GM18520 (cell line): ENCODE measurements around the gene FILIP1L.
"Not testable (repeated sequence)": the region's sequence is repeated elsewhere in the genome, so short reads cannot be mapped to it uniquely, and the experiment has no call there.

Experiments used
- ATAC-seq: cut with Tn5 transposase; IDR thresholded peaks from one replicate; pipeline ENCODE4 v1.9.1; 2021; ENCODE audit not compliant: unreplicated experiment

FILIP1L gene

DNA sequence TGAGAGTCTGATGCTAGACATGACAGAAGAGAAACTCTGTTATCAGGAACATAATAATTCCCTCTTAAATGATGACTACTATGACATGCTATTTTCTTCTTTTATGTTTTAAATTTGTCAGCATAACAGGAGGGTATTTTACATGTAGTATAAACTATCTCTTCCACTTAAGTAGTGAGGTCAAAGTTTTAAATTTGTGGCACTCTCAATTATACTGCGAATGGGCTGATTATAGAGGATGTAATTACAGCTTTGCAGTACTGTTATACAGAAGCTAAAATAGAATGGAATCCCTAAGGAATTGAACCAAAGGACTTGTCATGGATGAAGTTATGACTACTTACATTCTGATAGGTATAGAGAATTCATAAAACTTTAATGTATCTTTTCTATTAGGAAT, 262.3 kb downstream of the FILIP1L start:
- no peak for ATAC-seq

DNA sequence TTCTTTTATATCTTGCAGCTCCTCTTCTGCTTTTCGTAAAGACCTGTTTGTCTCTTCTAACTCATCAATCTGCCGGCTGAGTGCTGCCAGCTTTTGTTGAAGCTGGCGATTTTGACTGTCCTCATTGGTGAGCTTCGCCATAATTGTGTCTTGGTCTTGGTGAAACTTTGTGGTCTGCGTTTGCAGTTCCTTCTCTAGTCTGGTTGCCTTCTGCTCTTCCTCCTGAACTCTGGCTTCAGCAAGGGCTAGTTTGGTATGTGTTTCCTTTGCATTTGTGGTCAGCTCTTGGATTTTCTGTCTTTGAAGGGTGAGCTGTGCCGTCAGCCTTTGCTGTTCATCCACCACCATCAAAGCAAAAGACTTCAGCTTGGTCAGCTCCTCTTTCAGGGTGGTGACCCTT, 263.7 kb downstream of the FILIP1L start:
- no peak for ATAC-seq

DNA sequence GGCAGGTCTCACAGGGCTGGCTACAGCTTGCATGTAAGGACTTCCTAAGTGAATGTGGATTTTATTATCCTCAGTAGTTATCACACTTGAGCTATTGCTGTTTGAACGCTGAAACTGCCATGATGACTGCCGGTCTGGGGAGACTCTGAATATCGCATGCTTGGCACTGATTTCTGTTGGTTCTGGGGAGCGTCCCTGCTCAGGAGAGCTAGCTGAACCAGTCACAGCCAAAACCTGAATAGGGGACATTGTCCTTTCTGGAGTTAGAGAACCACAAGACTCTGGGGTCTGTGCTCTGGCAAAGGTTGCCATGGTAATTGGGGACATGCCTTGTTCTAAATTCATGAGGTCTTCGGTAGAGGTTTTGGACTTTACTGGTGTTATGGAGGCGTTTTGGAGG, 265.9 kb downstream of the FILIP1L start:
- no peak for ATAC-seq

DNA sequence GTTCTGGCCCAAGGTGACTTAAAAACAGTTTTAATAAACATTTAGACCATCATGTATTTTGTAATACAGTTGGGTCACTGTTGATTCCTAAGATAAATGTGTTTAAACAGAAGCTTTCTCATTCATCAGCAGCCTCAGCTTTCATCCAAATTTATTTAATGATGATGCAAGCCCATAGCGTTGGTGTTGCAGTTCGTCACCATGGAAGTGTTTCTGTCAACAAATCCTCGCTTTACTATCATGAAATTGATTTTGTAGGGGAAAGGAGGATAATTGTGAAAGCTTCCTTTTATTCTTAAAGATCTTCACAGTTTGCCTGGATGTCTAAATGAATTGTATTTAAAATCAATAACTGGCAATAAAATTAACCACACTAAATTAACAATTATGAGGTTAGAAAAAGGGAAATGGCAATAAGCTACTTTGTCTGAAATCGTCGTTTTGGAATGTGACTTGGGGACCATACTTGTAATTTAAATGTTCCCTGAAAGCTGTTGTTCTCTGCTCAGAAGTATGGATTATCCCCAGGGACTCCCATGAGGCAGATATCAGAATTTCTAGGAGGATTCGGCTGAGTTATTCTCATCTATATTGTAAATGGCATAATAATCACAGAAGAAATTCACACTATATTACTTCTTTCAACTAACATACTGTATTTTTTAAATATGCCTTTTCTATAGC, 267.7 kb downstream of the FILIP1L start:
- ATAC-seq: no peak

DNA sequence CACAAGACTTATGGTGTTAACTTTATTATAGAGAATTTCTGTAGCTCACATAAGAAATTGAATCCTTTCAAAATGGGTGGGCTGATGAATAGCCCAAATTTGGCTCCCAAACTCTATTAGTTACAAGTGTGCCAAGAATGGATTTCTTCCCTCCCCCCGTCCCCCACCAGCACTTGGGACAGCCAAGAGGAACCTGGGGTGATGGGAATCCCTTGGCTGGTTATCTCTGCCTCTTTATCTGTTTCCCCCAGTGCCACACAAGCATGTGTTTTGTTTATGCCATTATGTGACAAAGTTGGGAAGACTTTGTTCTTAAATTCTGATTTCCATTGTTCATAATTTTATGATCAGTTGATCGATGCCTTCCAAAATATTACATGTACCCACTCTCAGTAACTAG, 268.3 kb downstream of the FILIP1L start:
- no peak for ATAC-seq

DNA sequence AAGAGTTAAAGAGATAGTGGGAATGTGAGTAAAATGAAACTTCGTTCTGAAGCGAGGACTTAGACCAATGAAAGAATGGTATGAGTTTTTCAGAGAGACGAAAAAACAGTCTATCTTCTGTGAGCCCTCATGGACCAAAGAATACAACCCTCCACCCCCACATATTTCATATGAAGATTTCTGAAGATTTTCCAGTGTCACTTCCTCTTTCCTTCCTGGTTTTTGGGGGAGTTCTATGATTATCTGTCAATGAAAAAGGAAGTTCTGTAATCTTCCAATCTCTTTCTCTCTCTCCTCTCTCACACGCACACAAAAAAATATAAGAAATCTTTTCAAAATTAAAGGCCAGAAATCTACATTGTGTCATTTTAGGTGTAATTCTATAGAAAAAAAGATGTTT, 269.0 kb downstream of the FILIP1L start:
- ATAC-seq: no peak

DNA sequence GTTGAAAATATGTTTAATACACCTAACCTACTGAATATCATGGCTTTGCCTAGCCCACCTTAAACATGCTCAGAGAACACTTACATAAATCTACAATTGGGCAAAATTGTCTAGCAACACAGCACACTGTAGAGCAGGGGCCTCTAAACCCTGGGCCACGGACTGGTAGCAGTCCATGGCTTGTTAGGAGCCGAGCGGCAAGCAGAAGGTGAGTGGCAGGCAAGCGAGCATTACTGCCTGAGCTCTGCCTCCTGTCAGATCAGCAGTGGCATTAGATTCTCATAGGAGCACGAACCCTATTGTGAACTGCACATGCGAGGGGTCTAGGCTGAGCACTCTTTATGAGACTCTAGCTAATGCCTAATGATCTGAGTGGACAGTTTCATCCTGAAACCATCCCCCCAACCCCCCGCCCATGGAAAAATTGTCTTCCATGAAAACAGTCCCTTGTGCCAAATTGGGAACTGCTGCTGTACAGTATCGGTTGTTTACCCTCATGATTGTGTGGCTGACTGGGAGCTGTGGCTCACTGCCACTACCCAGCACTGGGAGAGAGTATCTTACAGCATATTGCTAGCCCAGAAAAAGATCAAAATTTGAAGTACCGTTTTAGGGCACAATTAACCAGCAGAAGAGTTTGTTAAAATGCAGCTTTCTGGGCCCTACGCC, 270.6 kb downstream of the FILIP1L start:
- no peak for ATAC-seq

DNA sequence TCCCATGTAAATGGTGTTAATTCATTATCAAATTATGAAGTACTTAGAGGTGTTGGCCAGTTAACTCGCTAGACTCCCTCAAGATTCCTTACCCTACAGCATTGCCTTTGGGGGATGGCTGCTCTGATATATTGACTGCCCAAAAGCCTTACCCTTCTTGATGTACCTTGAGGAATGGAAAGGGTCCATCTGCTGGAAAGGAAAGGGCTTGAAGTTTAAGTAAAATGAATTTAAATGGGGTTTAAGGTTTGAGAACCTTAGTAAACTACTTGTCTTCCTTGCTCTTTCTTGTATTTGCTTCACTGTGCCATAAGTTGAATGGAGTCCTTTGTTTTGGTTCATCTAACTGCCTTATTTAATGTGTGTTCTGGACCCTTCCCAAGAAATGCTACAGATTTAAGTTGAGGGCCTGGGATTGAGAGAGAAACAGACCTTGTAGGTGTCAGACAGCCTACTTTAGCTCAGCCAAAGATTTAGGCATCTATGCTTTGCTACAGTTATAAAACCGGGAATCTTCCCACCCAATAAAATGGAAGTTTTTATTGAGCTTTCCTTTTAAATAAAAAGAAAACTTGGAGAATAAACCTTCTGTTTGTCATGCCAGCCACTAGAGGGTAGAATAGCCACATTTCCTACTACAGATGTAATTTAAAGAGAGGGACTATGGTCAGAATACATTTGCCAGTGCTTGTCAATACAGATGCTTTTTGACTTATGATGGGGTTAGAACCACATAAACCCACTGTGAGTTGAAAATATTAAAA, 271.3 kb downstream of the FILIP1L start:
- peak; percentile 46 for ATAC-seq

DNA sequence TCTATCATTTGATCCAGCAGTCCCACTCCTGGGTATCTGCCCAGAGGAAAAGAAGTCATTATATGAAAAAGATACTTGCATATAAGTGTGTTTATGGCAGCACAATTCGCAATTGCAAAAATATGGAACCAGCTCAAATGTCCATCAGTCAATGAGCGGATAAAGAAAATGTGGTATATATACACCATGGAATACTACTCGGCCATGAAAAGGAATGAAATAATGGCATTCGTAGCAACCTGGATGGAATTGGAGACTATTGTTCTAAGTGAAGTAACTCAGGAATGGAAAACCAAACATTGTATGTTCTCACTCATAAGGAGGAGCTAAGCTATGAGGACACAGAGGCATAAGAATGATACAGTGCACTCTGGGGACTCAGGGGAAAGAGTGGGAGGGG, 272.4 kb downstream of the FILIP1L start:
- ATAC-seq: not testable (repeated sequence)

DNA sequence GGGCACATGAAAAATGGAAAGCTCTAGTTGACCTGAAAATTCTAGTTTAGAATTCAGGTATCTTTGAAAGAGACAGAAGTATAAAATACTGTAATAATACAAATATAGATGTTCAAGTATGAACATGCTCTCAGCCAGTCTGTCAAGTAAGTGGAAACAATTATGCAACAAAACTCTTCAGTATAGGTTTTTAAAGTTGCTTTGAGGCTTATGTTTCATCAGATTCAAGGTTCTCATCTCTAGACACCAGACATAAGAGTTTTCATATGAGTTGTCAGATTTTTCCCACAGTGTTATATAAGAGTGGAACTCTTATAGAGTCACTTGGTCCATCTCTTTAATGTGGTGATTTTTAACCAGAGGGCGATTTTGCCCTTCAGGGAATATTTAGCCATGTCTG, 274.7 kb downstream of the FILIP1L start:
- ATAC-seq: no peak

DNA sequence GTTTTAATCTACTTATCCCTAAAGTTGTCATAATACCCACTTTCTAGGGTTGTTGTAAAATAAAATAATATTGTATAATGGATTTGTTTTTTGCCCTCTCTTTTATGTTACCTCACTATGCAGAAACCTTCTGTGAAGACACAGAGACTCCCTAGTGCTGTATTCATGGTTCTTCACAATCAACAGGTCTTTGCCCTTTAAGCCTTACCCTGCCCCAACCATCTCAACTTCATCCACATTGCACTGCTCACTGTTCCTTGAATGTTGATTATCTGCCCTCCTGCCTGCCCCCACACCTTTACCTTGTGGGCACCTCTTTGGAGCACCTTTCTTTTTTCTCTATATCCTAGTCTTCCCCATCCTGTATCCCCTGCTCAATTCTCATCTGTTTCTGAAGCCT, 275.5 kb downstream of the FILIP1L start:
- ATAC-seq: no peak

DNA sequence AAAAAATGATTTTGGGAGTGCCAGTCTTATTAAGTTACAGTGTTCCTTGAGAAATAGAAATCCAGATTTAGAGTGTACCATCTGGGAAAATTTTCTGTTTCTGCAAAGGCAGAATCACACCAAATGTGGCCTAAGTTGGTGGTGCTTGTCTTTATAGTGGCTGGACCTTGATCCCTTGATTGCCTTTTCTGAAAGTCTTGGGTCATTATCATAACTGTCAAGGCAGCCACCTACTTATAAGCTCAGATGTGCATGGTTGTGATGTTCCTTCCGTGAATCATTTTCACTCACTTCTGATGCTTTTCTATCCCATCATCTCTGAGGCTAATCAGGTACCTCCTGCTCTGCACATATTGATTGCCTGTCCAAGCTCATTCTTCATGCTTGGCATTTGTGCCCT, 276.6 kb downstream of the FILIP1L start:
- no peak for ATAC-seq

DNA sequence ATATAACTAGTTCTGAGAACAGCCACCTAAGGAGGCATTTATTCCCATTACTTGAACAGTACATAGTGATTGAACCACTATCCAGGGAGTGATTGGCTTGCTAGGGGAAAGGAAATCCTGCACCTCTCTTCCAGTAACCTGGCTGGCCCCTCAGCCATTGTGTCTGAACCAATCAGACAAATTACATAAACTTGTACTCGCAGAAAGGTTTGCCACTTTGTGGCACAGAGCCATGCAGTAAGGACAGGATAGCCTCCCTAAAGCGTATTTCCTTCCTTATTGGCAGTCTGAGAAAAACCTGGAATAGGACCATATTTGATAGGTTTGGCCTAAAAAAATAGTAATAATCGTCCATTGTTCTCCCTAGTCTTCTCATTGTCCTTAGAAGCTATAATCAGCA, 277.6 kb downstream of the FILIP1L start:
- no peak for ATAC-seq

DNA sequence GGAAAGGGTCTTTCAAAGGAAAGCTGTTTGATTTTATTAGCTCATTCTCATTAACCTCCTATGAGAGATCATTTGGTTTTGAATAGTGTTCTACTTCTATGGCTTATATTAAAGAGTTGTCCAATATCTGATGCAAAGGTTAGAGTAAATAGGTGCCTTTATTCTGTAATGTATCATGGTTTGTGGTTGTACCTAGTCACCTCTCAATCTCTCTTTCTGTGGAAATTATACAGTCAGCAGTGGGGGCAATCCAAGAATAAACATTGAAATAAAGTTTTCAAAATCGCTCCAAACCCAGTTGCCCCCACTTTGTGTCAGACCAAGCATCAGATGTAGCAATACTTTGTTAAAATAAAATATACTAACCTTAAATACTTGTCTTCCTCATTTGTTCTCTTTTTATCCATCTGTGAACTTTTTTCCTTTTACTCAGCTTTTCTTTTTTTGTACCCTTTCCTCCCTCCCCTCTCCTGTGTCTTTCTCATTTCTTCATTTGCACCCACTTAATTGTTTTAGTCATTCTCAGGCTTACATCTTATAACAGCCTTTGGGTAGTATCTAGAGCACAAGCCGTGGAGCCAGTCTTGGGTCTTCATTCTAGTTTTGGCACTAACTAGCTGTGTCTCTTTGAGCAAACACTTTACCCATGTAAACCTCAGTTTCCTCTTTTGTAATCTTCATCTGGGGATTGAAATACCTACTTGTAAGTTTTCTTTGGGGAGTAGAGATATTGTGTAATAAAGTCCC, 279.9 kb downstream of the FILIP1L start:
- ATAC-seq: no peak

DNA sequence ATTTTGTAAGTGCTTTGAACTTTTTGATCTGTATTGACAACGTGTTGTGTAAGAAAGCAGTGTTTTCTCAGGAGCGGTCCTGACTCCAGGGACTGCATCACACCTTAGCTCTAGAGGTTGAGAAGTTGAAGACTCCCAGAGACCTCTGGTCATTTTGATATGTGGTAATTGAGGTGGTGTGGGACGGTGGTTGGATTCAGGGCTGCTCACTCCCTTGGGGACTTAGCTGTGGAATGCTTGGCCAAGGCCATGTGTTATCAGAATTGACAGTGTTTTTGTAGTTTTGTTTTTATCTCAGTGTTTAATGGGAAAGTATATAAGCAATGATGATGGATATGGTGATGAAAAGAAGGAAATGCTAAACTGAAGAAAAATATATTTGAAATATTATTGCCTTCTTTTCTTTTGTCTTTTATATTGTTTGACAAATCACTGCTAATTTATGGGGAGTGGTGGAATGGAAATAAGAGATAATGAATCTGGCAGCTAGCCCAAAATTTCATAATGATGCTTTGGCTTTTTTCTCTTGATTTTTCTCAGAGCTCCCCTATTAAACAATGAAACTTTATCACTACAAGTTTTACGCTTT, 280.6 kb downstream of the FILIP1L start:
- ATAC-seq: no peak

DNA sequence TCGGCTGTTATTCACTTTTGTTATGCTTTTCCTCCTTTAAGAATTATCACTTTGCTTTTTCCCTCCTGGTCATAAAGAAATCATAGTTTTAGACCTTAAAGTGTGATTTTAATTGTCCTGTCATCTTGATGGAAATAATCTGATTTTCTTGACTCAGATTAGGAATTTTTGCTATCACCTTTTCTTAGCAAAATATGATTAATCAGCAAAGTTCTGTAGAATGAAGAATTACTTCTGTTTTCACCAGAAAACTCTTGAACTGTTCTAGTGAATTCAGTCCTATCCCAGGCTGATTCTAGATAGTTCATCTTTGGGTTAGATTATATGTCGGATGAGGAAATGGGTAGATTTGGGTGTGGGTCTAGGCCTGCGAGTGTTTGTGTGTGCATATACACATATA, 284.5 kb downstream of the FILIP1L start:
- ATAC-seq: no peak

DNA sequence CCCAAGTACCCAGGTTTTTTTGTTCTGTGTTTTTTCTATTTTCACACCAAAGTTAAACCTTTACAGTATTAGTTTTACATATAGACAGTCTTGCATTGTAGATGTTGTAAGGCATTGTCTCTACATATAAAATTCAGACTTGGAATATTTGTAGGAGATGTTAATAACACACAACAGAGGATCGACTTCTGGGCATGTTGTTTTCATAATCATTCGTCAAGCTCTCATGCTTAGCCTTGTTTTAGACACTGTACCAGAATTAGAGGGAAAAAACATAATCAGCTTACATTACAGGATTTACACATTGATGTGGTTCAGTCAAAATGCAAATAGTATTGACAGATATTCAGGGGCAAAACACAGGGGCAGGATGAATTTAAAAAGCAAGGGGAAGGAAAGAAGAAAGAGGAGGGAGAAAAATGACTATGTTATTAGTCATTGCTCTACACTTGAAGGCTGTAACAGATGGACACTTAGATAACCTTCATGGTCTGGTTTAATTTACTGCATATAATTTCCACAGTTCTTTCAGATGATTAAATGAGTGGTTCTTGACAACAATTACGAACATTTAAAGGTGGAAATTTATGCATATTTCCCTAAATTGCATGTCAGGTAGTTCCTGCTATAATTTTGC, 289.2 kb downstream of the FILIP1L start:
- no peak for ATAC-seq

DNA sequence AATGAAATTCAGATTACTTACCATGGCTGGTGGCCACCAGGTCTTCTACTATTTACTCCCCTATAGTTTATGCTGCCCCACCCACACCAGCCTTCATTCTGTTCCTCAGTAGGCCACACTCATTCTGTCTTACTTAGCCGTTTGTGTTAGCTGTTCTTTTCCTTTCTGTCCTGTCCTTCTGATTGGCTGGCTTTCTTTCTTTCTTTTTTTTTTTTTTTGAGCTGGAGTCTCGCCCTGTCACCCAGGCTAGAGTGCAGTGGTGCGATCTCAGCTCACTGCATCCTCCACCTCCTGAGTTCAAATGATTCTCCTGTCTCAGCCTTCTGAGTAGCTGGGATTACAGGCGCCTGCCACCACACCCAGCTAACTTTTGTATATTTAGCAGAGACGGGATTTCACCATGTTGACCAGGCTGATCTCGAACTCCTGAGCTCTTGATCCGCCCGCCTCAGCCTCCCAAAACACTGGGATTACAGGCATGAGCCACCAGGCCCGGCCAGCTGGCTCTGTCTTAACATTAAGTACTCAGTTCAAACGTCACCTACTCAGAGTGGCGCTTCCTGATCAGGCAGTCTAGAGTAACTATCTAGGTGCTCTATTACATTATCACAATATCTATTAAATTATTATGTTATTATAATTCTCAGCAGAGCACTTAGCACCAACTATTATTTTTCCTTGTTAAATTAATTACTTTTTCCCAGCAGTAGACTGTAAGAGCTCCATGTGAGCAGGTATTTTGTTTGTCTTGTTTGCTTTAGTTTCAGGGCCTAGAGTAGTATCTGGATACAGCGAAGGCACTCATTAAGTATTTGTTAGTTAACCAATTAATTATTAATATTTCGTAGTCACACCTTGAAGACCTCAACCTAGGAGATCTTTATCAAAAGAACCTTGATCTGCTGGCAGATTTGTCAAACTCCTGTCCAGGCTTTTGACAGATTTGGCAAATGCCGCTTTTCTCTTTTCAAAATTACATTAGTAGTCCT, 290.3 kb downstream of the FILIP1L start:
- ATAC-seq: no peak

DNA sequence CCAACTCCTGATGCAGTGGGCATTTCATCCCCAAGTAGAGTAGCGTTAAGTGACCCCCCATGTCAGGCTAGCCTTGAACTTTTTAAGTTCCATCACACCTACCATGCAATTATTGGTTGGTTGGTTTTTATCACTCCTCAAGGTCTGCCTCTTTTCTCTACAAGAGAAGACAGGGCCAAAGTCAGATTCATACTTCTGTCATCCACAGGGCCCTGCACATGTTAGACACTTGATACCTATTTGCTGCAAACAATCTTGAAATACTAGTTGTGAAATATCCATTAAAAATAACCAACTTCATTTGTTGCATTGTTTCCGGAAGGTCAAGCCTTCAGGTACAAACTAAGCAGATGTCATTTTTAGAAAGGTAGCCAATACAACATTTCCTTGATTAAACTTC, 295.5 kb downstream of the FILIP1L start:
- ATAC-seq: no peak
